HG03354 (cell line): ENCODE data around the gene AGPAT2.
A peak's percentile ranks its signal among the peaks of the same experiment; 100 is the strongest.
"Not testable (repeated sequence)": the region's sequence is repeated elsewhere in the genome, so short reads cannot be mapped to it uniquely, and the experiment has no call there.

Source experiments
- ATAC-seq: cut with Tn5 transposase; IDR thresholded peaks from one replicate; pipeline ENCODE4 v1.9.1; 2021; ENCODE audit warnings: mild to moderate bottlenecking; ENCODE audit not compliant: unreplicated experiment, poor library complexity, severe bottlenecking

Gene AGPAT2

DNA sequence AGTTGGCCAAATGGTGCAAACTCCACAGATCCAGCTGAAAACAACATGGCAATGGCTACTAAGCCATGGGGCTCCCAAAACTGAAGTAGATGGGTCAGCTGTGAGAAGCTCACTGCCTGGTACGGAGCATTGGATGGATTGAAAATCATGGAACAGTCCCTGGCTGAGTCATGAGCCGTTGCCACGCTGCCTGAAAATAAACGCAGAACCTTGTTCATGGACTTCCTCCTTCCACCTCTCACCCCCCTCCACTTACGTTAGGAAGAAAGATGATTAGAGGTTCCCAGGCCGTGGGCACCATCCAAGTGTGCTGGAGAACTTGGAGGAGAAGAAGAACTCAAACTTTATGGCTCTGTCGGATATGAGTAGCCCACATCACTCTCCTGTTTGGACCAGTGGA lies 18.3 kb upstream of the AGPAT2 start:
- no peak for ATAC-seq

DNA sequence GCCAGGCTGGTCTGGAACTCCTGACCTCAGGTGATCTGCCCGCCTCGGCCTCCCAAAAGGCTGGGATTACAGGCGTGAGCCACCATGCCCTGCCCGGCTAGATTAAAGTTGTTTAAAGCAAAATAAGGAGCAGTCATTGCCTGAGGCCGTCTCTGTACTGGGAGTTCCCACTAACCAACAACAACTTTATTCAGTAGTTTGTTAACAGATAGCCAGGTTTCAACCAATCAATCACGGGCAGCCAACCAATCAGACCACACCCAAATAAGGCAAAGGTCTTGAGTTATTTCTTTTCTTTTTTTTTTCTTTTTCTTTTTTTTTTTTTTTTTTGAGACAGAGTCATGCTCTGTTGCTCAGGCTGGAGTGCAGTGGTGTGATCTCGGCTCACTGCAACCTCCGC lies 17.5 kb upstream of the AGPAT2 start:
- ATAC-seq = not testable (repeated sequence)

DNA sequence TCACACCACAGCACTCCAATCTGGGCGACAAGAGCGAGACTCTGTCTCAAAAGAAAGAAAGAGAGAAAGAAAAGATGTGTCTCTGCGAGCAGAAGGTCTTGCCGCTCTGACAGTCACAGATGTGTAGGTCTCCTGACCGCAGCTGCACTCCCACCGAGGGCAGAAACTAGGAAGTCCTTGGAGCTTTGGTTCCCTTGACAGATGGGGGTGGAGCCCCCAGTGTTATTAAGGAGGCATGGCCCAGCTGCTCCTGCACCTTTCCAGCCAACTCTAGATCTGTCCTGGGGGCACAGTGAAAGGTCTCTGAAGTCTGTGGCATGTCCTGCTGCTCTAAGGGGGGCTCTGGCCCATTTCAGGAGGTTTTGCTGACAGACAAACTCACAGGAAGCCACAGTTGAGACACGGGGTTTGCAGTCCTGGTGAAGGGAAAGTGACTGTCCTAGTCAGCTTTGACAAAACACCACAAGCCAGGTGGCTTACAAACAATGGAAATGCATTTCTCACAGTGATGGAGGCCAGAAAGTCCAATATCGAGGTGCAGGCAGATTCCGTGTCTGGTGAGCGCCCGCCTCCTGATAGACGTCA lies 16.1 kb upstream of the AGPAT2 start:
- ATAC-seq = no peak

DNA sequence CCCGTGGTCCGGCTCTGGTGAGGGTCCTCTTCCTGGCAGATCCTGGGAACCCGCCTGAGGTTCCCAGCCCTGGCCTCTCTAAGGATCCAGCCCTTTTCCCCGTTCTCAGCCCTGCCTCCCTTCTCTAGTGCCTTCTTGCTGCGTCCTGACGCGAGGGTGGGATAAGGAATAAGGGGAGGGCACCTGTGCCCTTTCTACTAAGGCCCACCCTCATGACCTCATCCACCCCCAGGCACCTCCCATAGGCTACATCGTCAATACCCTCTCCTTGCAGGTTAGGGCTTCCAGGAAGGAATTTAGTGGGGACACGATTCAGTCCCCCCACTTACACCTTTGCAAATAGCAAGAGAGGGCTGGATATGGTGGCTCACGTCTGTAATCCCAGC lies 14.4 kb upstream of the AGPAT2 start:
- ATAC-seq = no peak

DNA sequence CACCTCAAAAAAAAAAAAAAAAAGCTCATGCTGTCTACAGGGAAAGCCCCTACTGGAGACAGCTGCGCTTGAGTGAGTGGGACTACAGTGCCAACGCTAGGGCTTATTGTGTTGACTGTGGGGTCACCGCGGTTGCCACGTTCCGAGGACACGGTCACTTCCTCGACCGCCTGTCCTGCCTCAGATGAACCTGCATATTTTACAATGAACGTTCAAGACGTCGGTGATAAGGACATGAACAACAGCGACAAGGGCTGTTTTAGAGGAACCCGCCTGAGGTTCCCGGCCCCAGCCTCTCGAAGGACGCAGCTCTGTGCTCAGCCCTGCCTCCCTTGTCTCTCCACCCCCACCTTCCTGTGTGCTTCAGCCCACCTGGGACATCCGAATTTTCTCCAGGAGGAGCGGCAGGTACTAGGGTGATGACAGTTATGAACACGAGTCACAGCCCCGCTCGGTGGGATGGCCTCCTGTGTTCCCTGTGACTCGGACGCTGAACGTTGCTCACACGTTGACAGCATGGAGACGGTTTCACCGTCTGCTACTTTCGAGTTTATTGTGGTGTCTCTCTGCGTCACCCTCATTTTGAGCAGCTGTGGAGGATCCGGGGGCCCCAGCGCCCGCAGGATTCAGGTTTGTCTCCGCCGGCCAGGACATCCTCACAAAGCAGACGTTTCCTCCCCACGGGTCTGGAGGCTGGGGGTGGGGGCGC lies 13.9 kb upstream of the AGPAT2 start:
- ATAC-seq = peak; percentile 66

DNA sequence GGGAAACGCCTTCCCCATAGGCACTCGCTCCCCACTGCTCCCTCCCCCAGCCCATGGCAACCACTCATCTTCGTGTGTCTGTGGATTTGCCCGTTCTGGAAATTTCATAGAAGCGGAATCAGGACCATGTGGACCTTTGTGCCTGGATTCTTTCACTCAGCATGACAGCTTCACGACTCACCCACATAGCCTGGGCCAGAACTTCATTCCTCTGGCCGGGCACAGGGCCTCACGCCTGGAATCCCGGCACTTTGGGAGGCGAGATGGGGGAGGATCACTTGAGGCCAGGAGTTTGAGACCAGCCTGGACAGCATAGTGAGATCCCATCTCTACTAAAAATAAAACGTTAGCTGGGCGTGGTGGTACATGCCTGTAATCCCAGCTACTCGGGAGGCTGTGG lies 13.0 kb upstream of the AGPAT2 start:
- no peak for ATAC-seq

DNA sequence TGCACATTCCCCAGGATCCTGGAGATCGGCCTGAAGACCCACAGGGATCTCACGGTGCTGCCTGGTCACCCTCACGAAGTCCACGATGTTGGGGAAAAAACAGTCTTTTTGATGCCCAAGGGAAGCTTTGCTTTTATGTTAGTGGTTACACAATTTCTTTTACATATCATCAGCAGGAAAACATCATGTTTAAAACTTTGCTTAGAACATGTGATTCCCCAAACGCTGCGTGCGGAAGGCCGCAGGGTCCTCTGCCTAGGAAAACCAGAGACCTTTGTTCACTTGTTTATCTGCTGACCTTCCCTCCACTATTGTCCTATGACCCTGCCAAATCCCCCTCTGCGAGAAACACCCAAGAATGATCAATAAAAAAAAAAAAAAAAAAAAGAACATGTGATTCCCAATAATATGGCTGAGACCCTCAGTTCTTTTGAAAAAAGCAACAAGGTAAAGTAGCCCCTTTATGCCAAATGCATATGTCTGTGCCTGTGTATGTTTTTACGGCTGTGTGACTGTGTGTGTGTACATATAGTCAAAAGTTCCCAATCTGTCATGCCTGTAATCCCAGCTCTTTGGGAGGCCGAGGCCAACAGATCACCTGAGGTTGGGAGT lies 11.5 kb upstream of the AGPAT2 start:
- ATAC-seq = no peak

DNA sequence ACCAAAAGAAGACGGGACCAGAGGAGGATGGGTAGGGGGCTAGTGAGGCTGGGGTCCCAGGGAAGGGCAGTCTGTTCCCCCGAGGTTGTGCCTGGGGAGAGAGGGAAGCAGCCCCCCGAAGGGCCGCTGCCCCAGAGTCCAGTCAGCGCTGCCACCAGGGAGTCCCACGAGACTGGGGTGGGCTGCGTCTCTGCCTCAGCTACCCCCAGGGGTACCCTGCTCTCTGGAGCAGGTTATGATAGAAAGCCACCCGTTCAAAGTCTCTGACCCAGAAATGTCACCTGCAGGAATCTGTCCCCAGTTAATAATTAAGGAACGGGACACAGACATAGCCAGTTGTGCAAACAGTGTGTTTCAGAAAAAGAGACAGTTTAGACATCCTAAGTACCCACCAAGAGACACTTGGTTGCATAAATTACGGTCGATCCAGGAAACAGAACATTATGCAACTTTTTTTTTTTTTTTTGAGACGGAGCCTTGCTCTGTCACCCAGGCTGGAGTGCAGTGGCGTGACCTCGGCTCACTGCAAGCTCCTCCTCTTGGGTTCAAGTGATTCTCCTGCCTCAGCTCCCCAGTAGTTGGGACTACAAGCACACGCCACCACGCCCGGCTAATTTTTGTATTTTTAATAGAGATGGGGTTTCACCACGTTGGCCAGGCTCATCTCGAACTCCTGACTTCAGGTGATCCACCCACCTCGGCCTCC lies 10.7 kb upstream of the AGPAT2 start:
- ATAC-seq = no peak

DNA sequence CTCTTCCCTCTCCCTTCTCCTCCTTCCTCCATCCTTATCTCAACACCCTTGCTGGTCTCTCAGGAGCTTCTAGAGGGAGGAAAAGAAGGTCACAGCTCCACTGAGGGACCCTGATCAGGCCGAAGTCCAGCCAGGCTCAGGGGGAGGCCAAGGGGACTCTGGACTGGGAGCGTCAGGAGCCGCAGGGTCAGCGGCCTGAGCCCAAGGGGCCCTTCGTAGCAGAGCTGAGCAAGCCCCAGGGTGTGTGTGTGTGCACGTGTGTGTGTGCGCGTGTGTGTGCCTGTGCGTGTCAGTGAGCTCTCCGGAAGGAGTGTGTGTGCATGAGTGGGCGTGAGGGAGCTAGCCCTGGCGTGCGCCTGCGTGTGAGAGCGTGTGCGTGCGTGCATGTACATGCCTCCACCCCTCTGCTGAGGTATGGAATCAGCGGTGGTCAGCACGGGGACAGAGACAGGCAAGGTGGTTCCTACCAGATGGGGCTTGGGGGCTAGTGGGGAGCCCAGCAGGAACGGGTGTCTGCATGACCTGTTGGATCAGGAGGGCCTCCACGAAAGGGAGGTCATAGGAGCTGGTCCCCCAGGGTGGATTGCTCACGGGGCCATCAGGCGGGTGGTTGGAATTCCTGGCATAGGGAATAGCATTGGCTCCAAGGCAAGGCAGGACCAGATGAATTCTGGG lies 10.0 kb upstream of the AGPAT2 start:
- ATAC-seq = no peak

DNA sequence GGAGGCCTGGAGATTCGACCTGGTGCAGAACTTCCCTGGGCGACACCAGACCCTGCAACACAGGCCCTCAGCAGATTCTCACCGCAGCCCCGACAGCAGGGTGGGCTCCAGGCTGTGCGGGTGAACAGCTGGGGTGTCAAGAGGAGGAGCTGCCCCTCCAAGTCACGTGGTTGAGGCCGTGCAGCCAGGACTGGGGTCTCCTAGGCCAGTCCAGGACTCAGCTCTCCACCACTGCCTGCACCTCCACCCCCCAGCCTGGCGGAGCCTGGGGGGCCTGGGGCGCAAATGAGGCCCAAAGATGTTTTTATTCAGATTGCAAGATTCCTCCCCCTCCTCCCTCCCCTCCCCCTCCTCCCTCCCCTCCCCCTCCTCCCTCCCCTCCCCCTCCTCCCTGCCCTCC lies 9.2 kb upstream of the AGPAT2 start:
- ATAC-seq = no peak

DNA sequence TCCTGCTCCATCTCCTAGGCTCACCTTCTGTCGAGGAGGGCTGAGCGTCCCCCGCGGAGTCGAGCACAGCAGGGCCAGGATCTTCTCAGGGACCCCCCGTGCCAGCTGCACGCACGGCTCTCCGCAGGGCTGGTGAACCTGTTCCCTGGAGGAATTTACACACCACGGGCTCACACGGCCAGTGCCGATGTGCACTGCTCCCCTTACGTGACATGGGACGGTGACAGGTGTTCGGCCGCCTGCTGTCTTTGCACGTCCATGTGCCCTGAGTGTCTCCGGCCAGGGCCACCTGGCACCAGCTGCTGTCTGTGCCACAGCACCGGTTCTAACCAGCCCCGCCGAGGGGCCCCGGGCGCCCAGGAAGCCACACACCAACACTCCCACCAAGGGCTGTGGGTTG lies 8.7 kb upstream of the AGPAT2 start:
- ATAC-seq = no peak

DNA sequence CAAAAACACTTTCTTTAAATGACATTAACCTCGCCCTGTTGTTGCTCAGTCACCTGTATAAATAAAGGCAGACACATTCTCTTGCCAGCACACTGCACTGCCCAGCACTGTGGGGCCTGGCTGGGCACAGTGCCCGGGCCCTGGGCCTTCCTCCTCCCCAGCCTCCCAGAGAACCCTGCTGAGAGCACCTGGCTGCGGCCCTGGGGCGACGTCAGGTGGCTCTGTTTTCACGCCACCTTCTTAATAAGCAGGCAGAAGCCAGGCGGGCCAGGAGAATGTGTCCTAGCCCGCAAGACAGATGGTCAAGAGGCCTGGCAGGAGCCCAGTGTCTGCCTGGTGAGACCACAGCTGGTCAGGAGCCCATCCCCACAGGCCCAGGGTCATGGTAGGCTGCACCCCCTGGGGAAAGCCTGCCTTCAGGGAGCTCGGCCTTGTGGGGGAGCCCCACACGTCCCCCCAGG lies 8.2 kb upstream of the AGPAT2 start:
- ATAC-seq = no peak

DNA sequence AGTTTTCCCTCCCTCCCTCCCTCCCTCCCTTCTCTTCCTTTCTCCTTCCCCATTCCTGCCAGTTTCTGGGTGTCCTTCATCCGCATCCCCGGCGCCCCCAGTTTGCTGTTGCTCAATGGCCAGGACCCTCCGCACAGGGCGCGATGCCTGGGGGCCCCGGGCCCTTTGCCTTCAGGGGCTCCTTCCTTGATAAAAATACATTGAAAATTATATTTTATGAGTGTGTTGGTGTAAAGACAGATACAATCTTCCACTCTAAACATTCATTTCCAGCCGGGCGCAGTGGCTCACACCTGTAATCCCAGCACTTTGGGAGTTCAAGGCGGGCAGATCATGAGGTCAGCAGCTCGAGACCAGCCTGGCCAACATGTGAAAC lies 7.6 kb upstream of the AGPAT2 start:
- ATAC-seq = no peak

DNA sequence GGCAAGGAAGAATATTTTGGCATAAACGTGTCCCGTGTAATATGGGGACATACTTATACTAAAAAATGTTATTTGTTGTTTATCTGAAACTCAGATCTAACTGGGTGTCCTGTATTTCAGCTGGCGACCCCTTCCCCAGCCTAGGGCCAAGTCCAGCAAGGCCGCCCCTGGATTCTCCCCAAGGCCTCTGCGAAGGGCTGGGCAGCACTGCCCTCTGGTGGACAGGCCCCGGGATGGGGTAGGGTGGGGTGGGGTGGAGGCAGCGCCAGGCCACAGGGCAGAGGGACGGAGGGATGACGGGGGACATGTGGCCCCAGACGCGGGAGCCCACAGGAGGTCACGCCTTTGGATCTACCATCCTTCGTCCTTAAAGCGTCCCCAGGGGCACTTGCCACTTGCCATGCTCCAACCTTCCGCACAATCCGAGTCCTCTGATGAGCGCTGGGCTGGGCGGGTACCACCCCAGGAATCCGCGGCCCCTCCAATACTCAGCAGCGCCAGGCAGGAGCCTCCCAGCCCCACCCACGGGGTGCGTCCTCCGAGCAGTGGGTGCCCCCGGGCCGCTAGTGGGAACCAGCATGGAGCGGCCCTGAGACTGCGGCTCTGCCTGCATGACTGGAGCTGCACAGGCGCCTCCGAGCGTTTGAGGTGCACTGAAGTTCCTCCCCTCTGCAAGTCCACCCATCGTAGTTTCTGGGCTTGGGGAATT lies 7.1 kb upstream of the AGPAT2 start:
- no peak for ATAC-seq

DNA sequence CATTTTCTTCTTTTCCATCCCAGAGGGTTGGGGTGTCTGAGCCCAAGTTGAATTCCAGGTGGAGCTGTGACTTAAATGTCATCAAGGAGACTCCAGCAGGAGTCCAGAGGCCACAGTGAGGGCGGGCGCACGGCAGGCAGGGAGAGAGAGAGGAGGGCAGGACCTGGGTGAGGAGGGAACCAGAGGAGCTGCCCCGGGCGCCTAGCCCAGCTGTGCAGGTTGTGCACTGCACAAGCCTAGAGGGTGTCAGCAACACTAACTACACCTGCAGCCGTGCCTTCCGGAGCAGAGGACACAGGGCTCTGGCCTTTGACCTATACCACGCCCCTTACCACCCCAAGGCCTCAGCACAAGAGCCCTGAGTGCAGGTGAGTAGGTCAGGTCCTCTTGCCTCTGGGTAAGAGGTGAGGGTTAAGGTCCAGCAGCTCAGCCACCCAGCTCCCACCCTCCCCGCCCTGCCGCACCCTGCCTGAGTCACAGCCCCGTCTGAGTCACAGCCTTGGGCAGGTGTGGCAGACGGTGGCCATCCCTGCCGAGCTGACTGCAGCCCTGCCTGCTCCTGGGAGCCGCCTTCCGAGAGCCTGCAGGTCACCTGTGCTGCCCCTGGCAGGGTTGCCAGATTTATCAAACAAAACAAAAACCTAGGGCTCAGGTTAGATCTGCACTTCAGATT lies 6.4 kb upstream of the AGPAT2 start:
- no peak for ATAC-seq

DNA sequence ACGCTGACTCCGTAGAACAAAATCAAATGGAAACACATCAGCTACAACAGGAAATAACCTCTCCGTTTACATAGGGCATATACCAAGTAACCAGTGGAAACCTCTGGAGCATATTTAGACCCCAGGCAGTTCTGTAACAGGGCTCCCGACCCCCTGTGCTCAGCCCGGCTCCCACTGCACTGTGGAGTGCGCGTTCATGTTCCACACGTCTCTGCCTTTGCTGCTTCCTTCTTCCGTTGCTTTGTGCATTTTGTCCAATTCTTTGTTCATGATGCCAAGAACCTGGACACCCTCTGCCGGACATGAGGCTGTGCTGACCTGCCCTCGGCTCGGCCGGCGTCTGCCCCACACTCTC lies 5.9 kb upstream of the AGPAT2 start:
- no peak for ATAC-seq

DNA sequence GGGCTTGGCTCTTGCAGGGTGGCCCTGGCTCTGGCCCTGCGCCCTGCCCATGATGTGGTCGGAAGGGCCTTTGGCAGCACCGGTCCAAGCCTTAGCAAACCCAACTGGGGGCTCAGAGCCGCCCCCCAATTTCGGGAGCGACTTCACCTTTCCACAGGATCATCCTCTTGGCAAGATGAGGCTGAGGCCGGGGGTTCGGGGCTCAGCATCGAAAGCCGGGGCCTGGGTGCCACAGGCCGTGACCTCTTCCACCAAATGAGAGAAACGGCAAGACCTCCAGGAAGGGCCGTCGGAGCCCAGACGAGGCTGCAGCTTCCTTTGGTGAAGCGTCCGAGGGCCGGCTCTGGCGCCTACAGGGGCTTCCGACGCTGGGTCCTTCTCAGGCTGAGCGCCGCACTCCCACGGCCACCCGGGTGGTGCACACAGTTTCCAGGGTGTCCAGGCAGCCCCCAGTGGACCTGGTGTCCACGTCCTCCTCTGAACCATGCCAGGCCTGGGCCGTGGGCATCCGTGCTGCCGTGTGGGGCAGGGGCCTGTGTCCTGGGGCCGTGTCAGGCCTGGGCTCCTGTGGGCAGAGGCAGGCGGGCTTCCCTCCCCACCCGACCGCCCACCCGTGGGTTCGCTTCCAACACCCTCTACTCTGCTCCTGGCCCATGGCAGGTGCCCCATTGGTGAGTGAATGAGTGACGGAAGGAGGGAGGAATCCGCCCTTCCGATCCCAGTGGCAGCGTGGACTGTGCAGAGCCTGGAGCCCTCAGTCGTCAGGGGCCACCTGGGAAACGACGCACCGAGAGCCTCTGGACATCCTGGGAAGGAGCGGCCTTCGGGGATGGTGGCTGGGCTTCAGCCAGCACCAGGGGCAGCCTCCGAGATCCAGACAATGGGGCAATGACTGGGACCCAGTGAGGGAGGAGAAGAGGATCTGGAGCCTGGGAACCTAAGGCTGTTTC lies 5.2 kb upstream of the AGPAT2 start:
- no peak for ATAC-seq
